AG09309 (cell line): ENCODE data around the gene CCIN.
"Not testable (repeated sequence)": the region's sequence is repeated elsewhere in the genome, so short reads cannot be mapped to it uniquely, and the experiment has no call there.

Experiments used
- DNase-seq: peaks from one replicate; pipeline ENCODE4 v3.0.0-alpha.2; 2010; ENCODE audit warnings: low read depth
- H3K4me3 ChIP-seq: 2 replicates; pipeline ENCODE4 v1.5.1; 2011; ENCODE audit warnings: mild to moderate bottlenecking, low read depth, low read length, moderate library complexity; ENCODE audit not compliant: control insufficient read depth
- CTCF ChIP-seq: IDR thresholded peaks from 2 replicates; pipeline ENCODE4 v1.5.1; 2011; ENCODE audit warnings: mild to moderate bottlenecking, low read depth, low read length, inconsistent platforms; ENCODE audit not compliant: insufficient read depth, control insufficient read depth; ENCODE audit errors: missing control alignments

CCIN gene

GRCh38 chr9:36158917-36159316 lies 10.3 kb upstream of the CCIN start:
- no peak for TF ChIP-seq CTCF
- no peak overlapping the region for H3K4me3 ChIP-seq
- DNase-seq, result no peak

- DNase-seq, result not testable (repeated sequence)
These were observed 9.7 kb upstream of the CCIN start for GRCh38 chr9:36159509-36159908.

GRCh38 chr9:36160126-36160525 lies 9.1 kb upstream of the CCIN start:
- DNase-seq, H3K4me3 ChIP-seq: not testable (repeated sequence)

More at GRCh38 chr9:36159509-36159908, 9.7 kb upstream of the CCIN start:
- not testable (repeated sequence) for H3K4me3 ChIP-seq

GRCh38 chr9:36161187-36161586 lies 8.0 kb upstream of the CCIN start:
- no peak for DNase-seq
- H3K4me3 ChIP-seq, result no peak overlapping the region
- no peak for TF ChIP-seq CTCF

- DNase-seq, result no peak
- TF ChIP-seq CTCF, result no peak
- no peak overlapping the region for H3K4me3 ChIP-seq
These were observed 6.9 kb upstream of the CCIN start for GRCh38 chr9:36162211-36162738.

GRCh38 chr9:36163049-36163785 lies 6.0 kb upstream of the CCIN start:
- H3K4me3 ChIP-seq, result no peak overlapping the region
- no peak for TF ChIP-seq CTCF
- DNase-seq, result no peak

- DNase-seq, result no peak
- no peak overlapping the region for H3K4me3 ChIP-seq
- no peak for TF ChIP-seq CTCF
These were observed 5.4 kb upstream of the CCIN start for GRCh38 chr9:36163786-36164170.

GRCh38 chr9:36164372-36164771 lies 4.8 kb upstream of the CCIN start:
- no peak for DNase-seq
- H3K4me3 ChIP-seq, result no peak overlapping the region
- TF ChIP-seq CTCF, result no peak
